K562 (cell line): ENCODE results near the gene GUCA2B. TPM values are rescaled to one million over a fixed set of nuclear protein-coding genes. Genes with fewer than 3 reads are reported as not detected.

Experiments used
- ATAC-seq: fragments of 200-7000 bp; cut with Tn5 transposase; 3 replicates; pipeline ENCODE4 v1.9.1; 2020; ENCODE audit warnings: moderate library complexity
- BruUV-seq: library from RNA; stranded (reverse); fragments of 400-500 nt; replicated peaks from 2 replicates; lab custom pipeline; 2021; lab: Mats Ljungman, UMichigan
- CTCF ChIA-PET: fragments of 300-600 bp; formaldehyde crosslinking; extraction: SDS; loops from one replicate; lab custom pipeline; 2021; ENCODE audit warnings: low intra/inter-chr PET ratio; lab: Yijun Ruan, JAX
- POLR2A ChIA-PET: fragments of 300-600, 350-650 bp; sonication (Branson Sonifier 250); formaldehyde crosslinking; extraction: SDS; loops from one replicate; lab custom pipeline; 2021; ENCODE audit warnings: antibody characterized with exemption, inconsistent platforms; lab: Yijun Ruan, JAX
- DNase-seq, 4 experiments: peaks; one replicate each; pipeline versions ENCODE4 v3.0.0 to v3.0.0-alpha.2; 2011 to 2018; ENCODE audit warnings: low spot score in 3 of 4, mixed read lengths in 3 of 4; ENCODE audit errors: extremely low read depth in 1 of 4
- FAIRE-seq: peaks from 2 replicates; lab custom pipeline; 2011; peaks lifted over from hg19 to GRCh38; lab: Jason Lieb, UNC
- H2AFZ ChIP-seq: 2 replicates; pipeline ENCODE4 v1.6.0; 2011; ENCODE audit warnings: low read depth, low read length, control low read depth, inconsistent platforms
- H3K27ac ChIP-seq: fragments of 200-600 bp; 3 replicates; pipeline ENCODE4 v1.8.0; 2011; ENCODE audit warnings: low read depth, mild to moderate bottlenecking, control low read depth, inconsistent platforms, low read length, moderate library complexity, mixed read lengths; ENCODE audit errors: extremely low read depth
- H3K27me3 ChIP-seq, 2 experiments: fragments of 300-600 bp in 1 of 2; 2 replicates in 1 of 2; 3 replicates in 1 of 2; pipeline versions ENCODE4 v1.6.0 to v1.8.0; 2011; ENCODE audit warnings: inconsistent platforms in 2 of 2, low read length in 2 of 2, mild to moderate bottlenecking in 1 of 2, mixed read lengths in 1 of 2, moderate library complexity in 1 of 2; ENCODE audit not compliant: control insufficient read depth in 2 of 2, insufficient read depth in 2 of 2
- H3K36me3 ChIP-seq: fragments of 300-600 bp; 3 replicates; pipeline ENCODE4 v1.8.0; 2011; ENCODE audit warnings: mild to moderate bottlenecking, low read length, inconsistent platforms; ENCODE audit not compliant: control insufficient read depth, insufficient read depth
- H3K4me1 ChIP-seq, 2 experiments: fragments of 200-600 bp in 1 of 2; replicated peaks in 1 of 2; 2 replicates in 1 of 2; 3 replicates in 1 of 2; pipeline versions ENCODE4 v1.5.1 to v1.8.0; 2011; ENCODE audit warnings: inconsistent platforms in 2 of 2, low read length in 2 of 2, mild to moderate bottlenecking in 1 of 2, mixed read lengths in 1 of 2, moderate library complexity in 1 of 2; ENCODE audit not compliant: control insufficient read depth in 2 of 2, insufficient read depth in 2 of 2
- H3K4me2 ChIP-seq: 2 replicates; pipeline ENCODE4 v1.6.1; 2011; ENCODE audit warnings: low read length, control low read depth, inconsistent platforms, mixed read lengths; ENCODE audit not compliant: insufficient read depth
- H3K4me3 ChIP-seq: fragments of 200-600 bp; sonication (generic), shearing (Covaris generic); 2 replicates; pipeline ENCODE4 v1.5.1; 2016; ENCODE audit warnings: control low read depth, inconsistent platforms
- H3K79me2 ChIP-seq: fragments of 200-600 bp; 3 replicates; pipeline ENCODE4 v1.8.0; 2011; ENCODE audit warnings: low read length, inconsistent platforms; ENCODE audit not compliant: control insufficient read depth, insufficient read depth
- H3K9ac ChIP-seq, 2 experiments: 2 replicates each; pipeline versions ENCODE4 v1.6.0 to v1.6.1; 2011; ENCODE audit warnings: low read depth in 2 of 2, low read length in 2 of 2, control low read depth in 1 of 2, inconsistent platforms in 1 of 2, mild to moderate bottlenecking in 1 of 2, mixed read lengths in 1 of 2; ENCODE audit not compliant: insufficient read depth in 1 of 2
- H3K9me1 ChIP-seq: one replicate; pipeline ENCODE4 v1.6.0; 2011; ENCODE audit warnings: inconsistent platforms, mild to moderate bottlenecking, low read length, moderate library complexity; ENCODE audit not compliant: control insufficient read depth, insufficient read depth
- H3K9me3 ChIP-seq: replicated peaks from 2 replicates; pipeline ENCODE4 v1.5.1; 2011; ENCODE audit warnings: low read depth, low read length, inconsistent platforms; ENCODE audit not compliant: control insufficient read depth, insufficient read depth
- H4K20me1 ChIP-seq: replicated peaks from 2 replicates; pipeline ENCODE4 v1.6.1; 2011; ENCODE audit warnings: low read length, inconsistent platforms, mixed read lengths; ENCODE audit not compliant: control insufficient read depth, insufficient read depth
- E2F8 ChIP-seq: fragments of 450-650 bp; IDR thresholded peaks from 2 replicates; pipeline ENCODE4 v1.7.1; 2018; ENCODE audit warnings: mild to moderate bottlenecking, low read depth; ENCODE audit not compliant: partially characterized antibody
- HMBOX1 ChIP-seq: sonication (generic); IDR thresholded peaks from 2 replicates; pipeline ENCODE4 v1.6.1; 2016
- MTA3 ChIP-seq: fragments of 450-650 bp; formaldehyde crosslinking; IDR thresholded peaks from 2 replicates; pipeline ENCODE4 v1.6.1; 2017; ENCODE audit warnings: mild to moderate bottlenecking, borderline replicate concordance
- MYC ChIP-seq, 2 experiments: fragments of 250-450 bp in 1 of 2; sonication (Bioruptor Pico) in 1 of 2; IDR thresholded peaks; 2 replicates each; pipeline versions ENCODE4 v1.5.1 to v1.6.1; 2012 to 2021; ENCODE audit warnings: low read depth in 2 of 2, borderline replicate concordance in 1 of 2, improper control_type of control experiment in 1 of 2, low read length in 1 of 2, mild to moderate bottlenecking in 1 of 2, moderate library complexity in 1 of 2
- POLR2H ChIP-seq: IDR thresholded peaks from 2 replicates; pipeline ENCODE4 v1.6.1; 2016; ENCODE audit warnings: missing genetic modification characterization, low read depth, mild to moderate bottlenecking, control low read depth, missing compliant biosample characterization, moderate library complexity
- RFX5 ChIP-seq: IDR thresholded peaks from 2 replicates; pipeline ENCODE4 v1.6.1; 2011; ENCODE audit warnings: low read depth, mild to moderate bottlenecking, improper control_type of control experiment, low read length
- TAF1 ChIP-seq: IDR thresholded peaks from 2 replicates; pipeline ENCODE4 v1.6.1; 2011; ENCODE audit warnings: mild to moderate bottlenecking, low read length, moderate library complexity; ENCODE audit not compliant: insufficient read depth, control insufficient read depth, severe bottlenecking; ENCODE audit errors: extremely low read depth
- ZBTB7A ChIP-seq: IDR thresholded peaks from 2 replicates; pipeline ENCODE4 v1.6.1; 2011; ENCODE audit warnings: low read depth, mild to moderate bottlenecking, low read length, moderate library complexity, borderline replicate concordance; ENCODE audit not compliant: control insufficient read depth
- ZNF174 ChIP-seq: fragments of 250-450 bp; sonication (Bioruptor Pico); IDR thresholded peaks from 2 replicates; pipeline ENCODE4 v1.4.0; 2020; ENCODE audit warnings: mild to moderate bottlenecking
- ZNF347 ChIP-seq: fragments of 450-650 bp; formaldehyde crosslinking; IDR thresholded peaks from 2 replicates; pipeline ENCODE4 v1.4.0; 2020; ENCODE audit warnings: low read depth, mild to moderate bottlenecking, moderate library complexity
- WGBS: fragments of 100-300 bp; shearing (Covaris generic); methylation state at CpG from one replicate; pipeline ENCODE4 v1.1.6; 2016; ENCODE audit warnings: low coverage, mixed read lengths; ENCODE audit not compliant: insufficient coverage; ENCODE audit errors: missing lambda C conversion rate; 5-methylcytosine and 5-hydroxymethylcytosine counted together
- in situ Hi-C: fragments of 300-500 bp; cut with MboI; formaldehyde crosslinking; loops from 4 replicates; pipeline ENCODE4 v1.15.0; 2018; ENCODE audit warnings: inconsistent platforms, mixed read lengths
- intact Hi-C: fragments of 100-400 bp; cut with micrococcal nuclease; formaldehyde crosslinking; loops from 2 replicates; pipeline ENCODE4 v1.14.2; 2022
- polyA plus RNA-seq, 8 experiments: library from polyadenylated mRNA; depleted of rRNA in 4 of 8; stranded (reverse) in 5 of 8; unstranded in 3 of 8; fragments of >200 nt; fragmentation: Nextera tagmentation in 2 of 8; fragmentation: Illumina TruSeq in 1 of 8; extraction: Ambion mirVana in 2 of 8; extraction: Trizol in 1 of 8; gene quantifications; 2 replicates each; pipeline versions ENCODE4 v1.2.1 to v1.2.3, GENCODE V29; 2011 to 2014; ENCODE audit warnings: inconsistent platforms in 1 of 8, missing spikeins in 1 of 8
- total RNA-seq, 7 experiments: library from RNA; depleted of rRNA in 6 of 7; stranded (reverse); fragments of >200 nt in 6 of 7; fragmentation: Illumina TruSeq in 2 of 7; extraction: Trizol in 2 of 7; gene quantifications; 2 replicates each; pipeline versions ENCODE4 v1.2.1 to v1.2.3, GENCODE V29; 2011 to 2021; ENCODE audit warnings: low replicate concordance in 1 of 7
- TF ChIP-seq, protein P1 (sequence below): fragments of 250-450 bp; sonication (Bioruptor Pico); IDR thresholded peaks from 2 replicates; pipeline ENCODE4 v1.8.0; 2021; ENCODE audit warnings: moderate library complexity, mild to moderate bottlenecking, inconsistent platforms

Gene GUCA2B
- total and polyA plus RNA-seq, 9 of the 15 experiments (the other 6 are each of a cell fraction or from before 2014, with no cell fraction given): not detected

- Histone ChIP-seq H3K4me1 (peaks cover 0 to 4% of the 10 kb centered on the region in 2 experiments; a peak in 1 of 5 replicates), H3K9me1 (no peaks in the 10 kb centered on the region), H3K36me3 (no peaks in the 10 kb centered on the region), H2AFZ (no peak overlapping the region), H3K4me2 (no peak overlapping the region), H3K4me3 (no peak overlapping the region), H3K27ac (no peak overlapping the region), H4K20me1 (peaks cover under 1% of the 10 kb centered on the region; the same call in 1 of the 2 replicates), H3K9ac (no peak overlapping the region), H3K9me3 (no peaks in the 10 kb centered on the region), H3K27me3 (peaks cover 12 to 59% of the 10 kb centered on the region in 2 experiments; a peak in 4 of 5 replicates), H3K79me2 (no peaks in the 10 kb centered on the region)
- no peak for FAIRE-seq
- intact Hi-C loops (loop anchor here (5.0 to 10.0 kb wide), 2 partner anchors 429 to 587 kb away; no protein-coding TSS in a partner anchor), in situ Hi-C loops (loop anchor here (10.0 to 25.0 kb wide), 2 partner anchors 336 to 573 kb away; no protein-coding TSS in a partner anchor)
- WGBS: 4% methylated on average over 1 of the region's 1 CpG
- no peak for DNase-seq
- no TSS peak for BruUV-seq
- no peak for ATAC-seq
- CTCF ChIA-PET: no interaction called here
- POLR2A ChIA-PET: no interaction called here
- TF ChIP-seq ZNF174 (CRISPR knock-in tag) (no peak), POLR2H (tag) (no peak), RFX5 (no peak), TAF1 (no peak), ZBTB7A (no peak), E2F8 (no peak), ZNF347 (CRISPR knock-in tag) (no peak), MTA3 (no peak), HMBOX1 (no peak), MYC (IDR thresholded peaks at IDR 0.05; ENCODE audit: low read depth, low read length) (no peak), MYC (CRISPR knock-in tag; IDR thresholded peaks at IDR 0.05; ENCODE audit: borderline replicate concordance, low read depth) (no peak)
- TF ChIP-seq, protein P1, sequence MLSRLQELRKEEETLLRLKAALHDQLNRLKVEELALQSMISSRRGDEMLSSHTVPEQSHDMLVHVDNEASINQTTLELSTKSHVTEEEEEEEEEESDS (CRISPR knock-in tag): no peak
These were observed 5.0 kb upstream of the GUCA2B start for GRCh38 chr1:42148166-42148565.
